Measurements from ENCODE around the gene CAPRIN2. TPM values are rescaled to one million over a fixed set of nuclear protein-coding genes. Genes with fewer than 3 reads are reported as not detected.

CAPRIN2 gene
- total and polyA plus RNA-seq, 2 of the 8 experiments (the other 6 are each of a cell fraction or from before 2014, with no cell fraction given): 24.8 to 52.0 TPM

- no peak for TF ChIP-seq SIRT6 (IDR thresholded peaks at IDR 0.05; ENCODE audit: low read length)
- TF ChIP-seq RBBP5 (IDR thresholded peaks at IDR 0.05; ENCODE audit: borderline replicate concordance, low read depth, low read length): no peak
- TF ChIP-seq SUZ12 (IDR thresholded peaks at IDR 0.05; ENCODE audit: low read length): no peak
- no peak for TF ChIP-seq CBX5 (IDR thresholded peaks at IDR 0.05; ENCODE audit: low read depth, low read length)
- no peak for TF ChIP-seq SIX5 (IDR thresholded peaks at IDR 0.05; ENCODE audit: low read depth, low read length)
- TF ChIP-seq ASH2L (IDR thresholded peaks at IDR 0.05; ENCODE audit: low read length): no peak
- TF ChIP-seq CHD2 (IDR thresholded peaks at IDR 0.05; ENCODE audit: low read length): no peak
- TF ChIP-seq KDM4A (IDR thresholded peaks at IDR 0.05; ENCODE audit: low read depth, low read length, severe bottlenecking): no peak
- TF ChIP-seq CTCF (IDR thresholded peaks at IDR 0.05; ENCODE audit: control extremely low read depth in 1 of 3, insufficient read depth in 1 of 3, low read depth in 1 of 3, low read length in 3 of 3): no peak
Measured at GRCh38 chr12:30769802-30770201, 15.1 kb upstream of the CAPRIN2 start (continued).

Data from H1 (cell line).